ENCODE results near the gene PRRT1.

Gene PRRT1

DNA sequence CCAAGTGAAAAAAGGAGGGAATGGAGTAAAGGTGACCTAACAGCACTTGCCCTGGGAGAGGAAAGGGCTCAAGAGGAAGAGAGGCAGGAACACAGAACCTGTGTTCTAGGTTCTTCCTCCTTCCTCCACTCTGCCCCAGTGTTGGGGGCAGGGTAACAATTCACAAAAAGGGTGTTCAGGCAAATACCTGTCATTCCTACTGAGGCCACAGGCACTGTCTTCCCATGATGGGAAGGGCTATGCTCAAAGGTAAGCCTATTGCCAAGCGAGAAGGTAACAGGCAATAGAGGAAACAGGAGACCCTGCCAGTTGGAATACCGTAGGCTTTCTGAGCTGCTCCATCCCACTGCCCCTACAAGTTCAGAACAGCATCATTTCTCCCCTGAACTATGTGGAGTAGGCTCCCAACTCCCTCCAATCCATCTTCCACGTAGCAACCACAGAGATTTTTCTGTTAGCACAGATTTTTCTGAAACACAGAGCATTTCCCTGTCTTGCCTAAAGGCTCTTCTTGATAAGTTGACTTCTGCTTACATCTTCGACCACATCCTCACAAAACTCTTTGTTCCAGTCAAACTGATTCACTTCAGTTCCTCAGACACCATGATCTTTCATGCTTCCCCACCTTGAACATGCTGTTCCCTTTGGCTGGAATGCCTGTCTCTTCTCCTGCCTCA is 21.4 kb upstream of the PRRT1 start:
- DNase-seq, result no peak

DNA sequence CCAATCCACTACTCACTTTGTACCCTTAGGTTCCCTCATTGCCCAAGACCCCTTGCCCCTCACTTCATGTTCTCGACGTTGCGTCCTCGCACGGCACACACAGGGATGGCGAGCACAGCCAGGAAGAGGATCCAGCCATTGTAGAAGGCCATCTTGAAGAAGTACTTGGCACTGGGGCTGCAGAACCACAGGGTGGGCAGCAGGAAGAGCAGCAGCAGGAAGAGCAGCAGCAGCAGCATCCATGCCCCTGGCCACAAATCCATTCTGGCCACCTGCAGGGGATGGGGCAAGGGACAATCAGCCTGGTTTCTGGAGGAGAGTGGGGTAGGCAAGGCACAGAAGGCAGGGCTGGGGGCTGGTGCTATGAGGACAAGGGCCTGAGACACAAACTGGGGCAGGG is 19.5 kb upstream of the PRRT1 start:
- no peak for DNase-seq

GRCh38 chr6:32170294-32170693 is 18.6 kb upstream of the PRRT1 start:
- no peak for DNase-seq

GRCh38 chr6:32168807-32169591 is 17.3 kb upstream of the PRRT1 start:
- no peak for DNase-seq

GRCh38 chr6:32168350-32168749 is 16.6 kb upstream of the PRRT1 start:
- DNase-seq, result no peak

DNA sequence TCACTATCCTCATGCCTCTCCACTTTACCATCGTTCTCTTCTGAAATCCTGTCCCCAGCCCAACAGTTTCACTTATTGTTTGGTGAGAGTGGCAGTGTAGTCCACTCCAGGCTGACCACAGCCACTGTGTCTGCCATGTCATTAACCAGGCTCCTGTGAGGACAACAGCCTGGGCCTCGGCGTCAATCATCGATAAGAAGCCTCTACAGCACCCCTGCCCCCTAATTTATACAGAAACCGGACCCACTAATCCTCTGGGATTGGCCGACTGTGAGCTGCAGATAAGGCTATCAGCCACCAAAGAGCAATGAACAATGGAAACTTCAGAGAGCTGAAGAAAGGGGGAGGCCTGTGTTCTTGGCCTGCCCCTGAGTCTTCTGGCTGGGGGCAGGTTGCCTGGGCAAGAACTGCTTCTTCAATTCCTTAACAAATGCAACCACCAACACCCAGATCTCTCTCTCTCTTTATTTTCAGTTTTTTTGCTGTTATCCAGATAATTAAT is 16.1 kb upstream of the PRRT1 start:
- DNase-seq, result no peak

DNA sequence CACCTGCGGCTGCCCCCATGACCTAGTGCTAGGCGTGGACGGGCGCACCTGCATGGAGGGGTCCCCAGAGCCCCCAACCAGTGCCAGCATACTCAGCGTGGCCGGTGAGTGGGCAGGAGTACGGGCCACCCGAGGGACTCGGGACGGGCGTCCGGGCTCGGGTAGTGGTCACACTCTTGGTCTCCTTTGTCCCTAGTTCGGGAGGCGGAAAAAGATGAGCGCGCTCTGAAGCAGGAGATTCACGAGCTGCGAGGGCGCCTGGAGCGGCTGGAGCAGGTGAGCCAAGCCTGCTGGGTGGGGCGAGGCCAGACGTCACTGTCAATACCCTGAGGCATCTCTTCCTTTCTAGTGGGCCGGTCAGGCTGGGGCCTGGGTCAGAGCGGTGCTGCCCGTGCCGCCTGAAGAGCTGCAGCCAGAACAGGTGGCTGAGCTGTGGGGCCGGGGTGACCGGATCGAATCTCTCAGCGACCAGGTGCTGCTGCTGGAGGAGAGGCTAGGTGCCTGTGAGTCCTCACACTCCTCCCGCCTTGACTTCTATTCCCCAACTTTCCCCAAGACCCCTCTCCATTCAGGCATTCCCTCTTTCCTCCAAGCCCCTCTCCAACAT is 15.5 kb upstream of the PRRT1 start:
- no peak for DNase-seq

DNA sequence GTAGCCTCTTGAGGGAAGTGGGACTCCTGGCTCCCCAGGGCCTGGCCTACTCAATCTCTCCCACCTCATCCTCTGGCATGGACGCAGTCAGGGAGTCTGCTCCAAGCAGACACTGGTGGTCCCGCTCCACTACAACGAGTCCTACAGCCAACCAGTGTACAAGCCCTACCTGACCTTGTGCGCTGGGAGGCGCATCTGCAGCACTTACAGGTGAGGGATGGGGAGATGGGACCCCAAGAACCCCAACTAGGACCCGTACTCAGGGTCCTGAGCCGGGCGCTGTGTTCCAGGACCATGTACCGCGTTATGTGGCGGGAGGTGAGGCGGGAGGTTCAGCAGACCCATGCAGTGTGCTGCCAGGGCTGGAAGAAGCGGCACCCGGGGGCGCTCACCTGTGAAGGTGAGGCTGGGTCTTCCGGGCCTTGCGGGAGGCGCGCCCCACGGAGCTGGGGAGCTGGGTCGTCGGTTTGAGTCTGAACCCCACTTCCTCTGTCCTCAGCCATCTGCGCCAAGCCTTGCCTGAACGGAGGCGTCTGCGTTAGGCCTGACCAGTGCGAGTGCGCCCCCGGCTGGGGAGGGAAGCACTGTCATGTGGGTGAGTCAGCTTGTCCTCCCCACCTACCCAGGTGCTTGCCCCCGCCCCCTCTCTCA is 14.8 kb upstream of the PRRT1 start:
- DNase-seq, result no peak

DNA sequence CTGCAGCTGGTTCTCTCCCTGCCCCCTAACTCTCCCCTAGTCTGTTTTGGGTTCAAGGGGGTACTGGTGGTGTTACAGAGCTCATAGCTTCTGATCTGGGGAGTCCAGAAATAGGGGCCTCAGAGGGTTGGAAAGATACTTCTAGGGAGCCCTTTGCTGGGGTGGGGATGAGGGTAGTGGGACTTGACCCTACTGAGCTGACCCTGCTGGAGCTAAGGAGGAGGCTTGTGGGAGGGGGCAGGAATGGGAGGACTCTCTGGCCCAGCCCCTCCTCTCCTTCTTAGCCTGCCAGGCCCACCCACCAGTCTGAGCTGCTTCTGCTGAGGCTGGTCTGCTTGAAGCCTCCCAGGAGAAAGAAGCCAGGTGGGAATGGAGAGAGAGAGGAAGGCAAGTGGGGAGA is 12.6 kb upstream of the PRRT1 start, which contains the start of gene EGFL8:
Gene EGFL8 (plus strand): TSS at position 301 of the 400 bp plus-strand sequence. CDS start 1,571 bp downstream, outside the sequence.
- DNase-seq, result no peak

DNA sequence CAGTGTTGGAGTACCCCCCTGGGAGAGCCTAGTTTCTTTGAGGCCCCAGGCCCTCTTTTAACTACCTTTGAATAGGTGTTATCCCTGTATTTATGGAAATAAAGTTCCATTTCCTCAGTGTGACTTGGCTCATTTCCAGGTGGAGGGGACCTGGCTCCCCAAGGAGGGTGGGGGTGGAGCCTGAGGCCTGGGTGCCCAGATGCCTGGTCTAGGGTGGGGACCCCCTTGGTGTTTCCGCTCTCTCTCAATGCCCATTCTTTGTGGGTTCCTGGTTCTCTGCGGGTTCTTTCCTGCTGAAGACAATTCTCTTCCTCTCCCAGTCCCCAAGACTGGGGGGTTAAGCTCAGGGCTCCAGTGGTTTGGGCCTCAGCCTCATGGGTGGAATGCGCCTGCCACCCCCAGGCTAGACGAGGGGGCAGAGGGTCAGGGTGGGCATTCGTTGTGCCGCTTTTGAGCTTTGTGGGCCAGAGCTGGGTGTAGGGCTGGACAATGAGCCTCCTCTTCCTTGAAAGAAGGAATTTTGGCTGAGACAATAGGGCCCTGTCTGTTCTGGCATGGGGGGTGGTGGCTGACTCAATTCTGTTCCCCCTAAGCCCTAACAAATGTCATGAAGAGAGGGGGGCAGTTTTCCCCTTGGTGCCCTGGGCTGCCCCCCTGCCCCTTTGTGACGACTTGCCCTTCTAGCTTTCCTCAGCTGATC is 12.0 kb upstream of the PRRT1 start:
- DNase-seq, result no peak

- DNase-seq, result no peak
Observed at GRCh38 chr6:32158052-32158451, 6.3 kb upstream of the PRRT1 start.

DNA sequence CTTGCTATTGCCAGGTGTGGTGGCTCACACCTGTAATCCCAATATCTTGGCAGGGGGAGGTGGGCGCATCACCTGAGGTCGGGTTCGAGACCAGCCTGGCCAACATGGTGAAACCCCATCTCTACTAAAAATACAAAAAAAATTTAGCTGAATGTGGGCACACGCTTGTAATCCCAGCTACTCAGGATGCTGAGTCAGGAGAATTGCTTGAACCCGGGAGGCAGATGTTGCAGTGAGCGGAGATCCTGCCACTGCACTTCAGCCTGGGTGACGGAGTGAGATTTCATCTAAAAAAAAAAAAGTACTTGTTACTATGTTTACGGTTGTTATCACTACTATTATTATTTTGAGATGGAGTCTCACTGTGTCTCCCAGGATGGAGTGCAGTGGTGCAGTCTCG is 5.2 kb upstream of the PRRT1 start:
- no peak for DNase-seq

- peak; percentile 40 for DNase-seq
Observed at GRCh38 chr6:32154514-32155161, 2.9 kb upstream of the PRRT1 start.

- peak; percentile 81 for DNase-seq
Observed at GRCh38 chr6:32153564-32154513, 2.1 kb upstream of the PRRT1 start, which contains the start of gene PPT2. TSS of gene PPT2 (plus strand) at chr6:32154141. CDS start at chr6:32154595, 454 bp downstream.

DNA sequence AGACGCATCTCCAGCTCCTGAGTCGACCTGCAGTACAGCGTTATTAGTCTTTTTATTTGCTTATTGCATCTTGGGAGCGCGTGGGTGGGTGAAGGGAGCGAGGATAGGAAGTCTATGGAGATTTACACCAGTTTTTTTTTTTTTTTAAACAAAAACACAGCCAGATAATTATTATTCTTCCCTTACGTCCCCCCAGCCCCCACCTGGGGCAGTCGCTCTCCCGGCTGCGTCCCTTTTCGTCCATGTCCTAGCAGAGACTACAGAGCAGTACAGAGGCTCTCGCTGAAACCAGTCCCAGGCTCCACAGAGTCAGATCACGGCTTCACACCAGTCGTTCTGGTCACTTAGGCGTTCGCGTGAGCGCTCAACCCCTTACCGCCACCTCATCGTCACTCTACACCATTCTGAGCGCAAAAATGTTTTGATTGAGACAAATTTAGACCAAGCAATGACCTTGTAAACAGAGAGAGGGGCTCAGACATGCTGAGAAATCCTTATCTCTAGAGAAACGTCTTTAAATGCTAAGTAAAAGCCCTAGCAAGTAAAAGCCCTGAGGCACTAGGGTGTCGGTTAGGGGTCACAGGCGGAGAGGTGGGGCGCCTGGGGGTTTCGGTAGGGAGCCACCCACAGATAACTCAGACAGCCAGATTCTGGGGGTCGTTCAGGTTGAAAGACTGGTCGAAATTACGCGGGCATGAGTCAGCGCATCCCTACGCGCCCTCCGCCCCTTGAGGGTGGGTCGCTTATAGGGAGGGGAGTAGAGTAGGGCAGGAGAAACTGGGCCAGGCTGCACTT is 1.2 kb upstream of the PRRT1 start:
- DNase-seq, result no peak

DNA sequence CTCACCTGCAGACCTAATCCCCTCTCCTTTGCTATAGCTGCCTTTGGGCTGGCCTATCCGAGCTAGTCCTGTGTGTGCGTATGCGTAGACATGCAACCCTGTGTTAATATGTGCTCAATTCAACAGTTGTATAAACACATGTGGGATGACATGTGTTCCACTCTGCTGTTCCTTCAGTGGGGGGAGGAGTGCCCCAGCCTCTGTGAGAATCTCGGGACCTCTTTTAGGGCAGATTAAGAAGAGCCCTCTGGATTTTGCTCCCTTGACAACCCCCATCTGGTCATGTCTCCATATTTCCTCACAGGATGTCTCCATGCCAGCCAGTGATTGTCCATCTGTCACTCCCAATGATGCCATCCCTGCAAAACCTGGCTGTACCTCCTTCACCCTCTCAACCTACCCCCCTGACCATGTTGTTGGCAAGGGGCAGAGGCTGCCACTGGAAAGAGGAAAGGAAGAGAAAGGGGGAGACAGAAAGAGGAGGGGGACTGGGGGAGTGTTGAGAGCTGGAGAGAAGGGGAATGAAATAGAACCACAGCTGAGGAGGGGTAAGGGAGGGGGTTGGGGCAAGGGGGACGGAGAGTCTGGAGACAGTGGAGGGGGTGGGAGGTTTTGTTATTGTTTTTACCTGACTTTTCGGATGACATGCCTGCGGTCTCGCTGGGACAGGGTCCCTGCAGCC is 417 bp downstream of the PRRT1 start:
- no peak for DNase-seq

DNA sequence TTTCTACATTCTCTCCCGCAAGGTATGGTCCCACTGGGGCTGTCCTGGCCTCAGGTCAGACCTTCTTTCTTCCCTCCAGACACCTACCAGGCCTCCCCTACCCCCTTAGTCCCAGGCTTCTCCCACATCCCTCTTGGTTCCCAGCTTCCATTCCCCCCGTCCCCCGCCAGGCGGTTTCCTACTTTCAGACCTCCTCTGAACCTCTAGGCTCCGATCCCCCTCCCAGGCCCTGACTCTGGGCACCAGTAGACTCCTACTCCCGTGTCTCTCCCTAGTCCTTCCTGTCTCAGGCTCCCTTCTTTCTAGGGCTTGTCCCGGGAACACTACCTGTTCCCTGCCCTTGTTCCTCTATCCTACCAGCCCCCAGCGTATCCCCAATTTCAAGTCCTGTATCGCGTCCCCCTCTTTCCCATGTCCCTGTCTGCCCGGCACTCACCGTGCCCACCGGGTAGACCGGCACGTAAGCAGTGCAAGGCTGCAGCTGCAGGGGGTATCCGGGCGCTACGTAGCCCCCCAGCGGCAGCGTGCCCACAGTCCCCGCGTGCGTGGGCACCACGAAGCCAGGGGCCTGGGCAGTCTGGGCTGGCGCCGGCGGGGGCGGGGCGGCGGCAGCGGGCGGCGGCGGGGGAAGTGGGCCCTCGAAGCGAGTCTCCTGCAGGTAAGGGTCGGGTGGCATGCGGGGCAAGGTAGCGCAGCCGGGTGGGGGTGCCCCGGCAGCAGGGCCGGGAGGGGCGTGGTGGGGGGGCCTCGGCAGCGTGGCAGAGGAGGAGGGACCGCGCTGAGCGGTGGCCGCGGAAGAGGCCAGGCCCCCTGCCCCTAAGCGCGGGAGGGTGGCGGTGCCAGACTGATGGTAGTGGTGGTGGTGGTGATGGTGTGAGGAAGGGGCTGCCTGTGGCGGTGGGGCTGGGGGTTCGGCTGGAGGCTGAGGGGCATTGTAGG is 1.5 kb downstream of the PRRT1 start:
- DNase-seq, result no peak

DNA sequence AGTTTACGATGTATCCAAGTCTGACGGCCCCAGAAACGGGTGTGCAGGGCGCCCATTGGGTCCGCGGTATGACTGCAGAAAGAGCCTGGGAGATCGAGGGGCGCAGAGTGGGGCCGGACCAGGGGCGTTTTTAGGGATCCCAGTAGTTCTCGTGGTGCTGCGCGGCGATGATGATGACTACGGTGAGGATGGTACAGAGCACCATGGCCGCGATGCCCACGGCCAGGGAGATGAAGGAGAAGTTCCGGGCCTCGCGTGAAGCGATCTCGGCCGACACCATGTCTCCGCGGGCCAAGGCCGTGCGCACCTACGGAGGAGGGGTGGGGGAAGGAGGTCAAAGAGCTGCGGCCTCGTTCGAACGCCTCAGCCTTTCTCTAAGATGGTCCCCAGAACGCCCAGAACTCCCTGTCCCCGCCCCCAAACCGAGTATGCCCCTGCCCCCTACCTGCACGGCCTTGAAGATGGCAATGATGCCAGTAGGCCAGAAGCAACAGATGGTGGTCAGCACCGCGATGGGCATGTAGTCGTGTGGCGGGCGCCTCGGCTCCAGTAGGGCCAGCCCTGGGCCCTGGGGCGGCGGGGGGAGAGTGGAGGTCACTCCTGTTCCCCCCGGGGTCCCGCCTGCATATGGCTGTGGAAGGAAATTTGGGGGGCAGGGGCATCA is 2.5 kb downstream of the PRRT1 start:
- no peak for DNase-seq
